Activated CD4-positive, alpha-beta T cell treated with anti-CD3 and anti-CD28 coated beads, Interleukin-2, Interleukin-6, amounts not matched to agents 100 ng/mL and 50 ng/mL, durations not matched to agents 16 hours and 8 hours (primary cell): ENCODE results near the gene SSR4.

Experiments
- DNase-seq: peaks from one replicate; pipeline ENCODE4 v3.0.0-alpha.2; 2020

Gene SSR4

DNA sequence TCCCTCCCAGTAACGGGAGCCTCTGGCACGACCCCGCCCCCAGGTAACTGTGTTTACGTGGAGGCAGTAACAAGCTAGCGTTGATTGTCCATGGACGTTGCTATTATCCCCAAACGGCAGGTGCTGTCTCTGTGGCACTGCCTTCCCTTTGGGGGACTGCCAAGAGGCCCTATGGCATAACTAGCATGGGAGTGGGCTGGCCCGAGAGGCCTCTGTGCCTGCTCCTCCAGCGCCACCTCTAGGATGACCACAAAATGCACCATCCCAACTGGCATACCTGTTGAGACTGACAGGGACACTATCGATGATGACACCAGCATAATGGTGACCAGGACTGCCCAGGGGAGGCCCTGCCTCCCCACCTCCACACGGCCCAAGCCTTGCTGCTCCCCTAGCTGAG lies 12.2 kb upstream of the SSR4 start:
- no peak for DNase-seq

DNA sequence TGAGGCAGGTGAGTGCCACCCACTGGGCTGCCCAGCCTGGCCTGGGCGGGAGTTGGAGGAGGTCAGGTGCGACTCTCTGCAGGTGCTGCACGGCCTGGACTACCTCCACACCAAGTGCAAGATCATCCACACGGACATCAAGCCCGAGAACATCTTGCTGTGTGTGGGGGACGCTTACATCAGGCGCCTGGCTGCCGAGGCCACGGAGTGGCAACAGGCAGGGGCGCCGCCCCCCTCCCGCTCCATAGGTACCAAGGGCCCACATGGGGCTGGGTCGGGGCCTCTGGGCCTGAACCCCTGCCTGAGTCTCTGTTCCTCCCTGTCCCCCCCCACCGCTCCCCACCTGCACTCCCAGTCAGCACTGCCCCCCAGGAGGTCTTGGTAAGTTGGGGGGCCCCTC lies 11.6 kb upstream of the SSR4 start:
- DNase-seq, result no peak

DNA sequence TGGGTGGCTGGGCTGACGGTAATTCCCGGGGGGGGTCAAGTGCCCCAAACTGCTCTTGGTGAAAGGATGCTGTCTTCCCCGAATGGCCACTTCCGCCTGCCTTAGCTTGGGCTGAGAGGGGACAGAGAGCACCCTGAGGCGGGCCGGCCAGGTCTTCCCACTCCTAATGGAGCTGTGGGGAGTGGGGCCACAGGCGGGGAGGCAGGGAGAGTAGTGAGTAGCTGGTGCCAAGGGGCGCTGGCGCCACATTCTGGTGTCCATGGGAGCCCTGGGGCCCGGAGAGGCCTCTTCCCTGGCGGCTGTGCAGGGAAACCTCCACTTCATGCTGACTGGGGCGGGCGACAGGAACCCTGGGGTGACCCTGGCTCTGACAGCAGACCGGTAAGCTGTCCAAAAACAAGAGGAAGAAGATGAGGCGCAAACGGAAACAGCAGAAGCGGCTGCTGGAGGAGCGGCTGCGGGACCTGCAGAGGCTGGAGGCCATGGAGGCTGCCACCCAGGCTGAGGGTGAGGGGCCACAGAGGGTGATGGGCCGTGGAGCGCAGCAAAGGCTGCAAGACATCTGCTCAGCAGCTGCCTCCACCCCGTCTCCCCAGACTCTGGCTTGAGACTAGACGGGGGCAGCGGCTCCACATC lies 11.0 kb upstream of the SSR4 start:
- no peak for DNase-seq

- DNase-seq, result no peak
Observed at GRCh38 chrX:153784325-153784967, 10.0 kb upstream of the SSR4 start.

GRCh38 chrX:153786669-153787068 lies 7.8 kb upstream of the SSR4 start:
- no peak for DNase-seq

- no peak for DNase-seq
Observed at GRCh38 chrX:153789654-153790053, 4.8 kb upstream of the SSR4 start.

DNA sequence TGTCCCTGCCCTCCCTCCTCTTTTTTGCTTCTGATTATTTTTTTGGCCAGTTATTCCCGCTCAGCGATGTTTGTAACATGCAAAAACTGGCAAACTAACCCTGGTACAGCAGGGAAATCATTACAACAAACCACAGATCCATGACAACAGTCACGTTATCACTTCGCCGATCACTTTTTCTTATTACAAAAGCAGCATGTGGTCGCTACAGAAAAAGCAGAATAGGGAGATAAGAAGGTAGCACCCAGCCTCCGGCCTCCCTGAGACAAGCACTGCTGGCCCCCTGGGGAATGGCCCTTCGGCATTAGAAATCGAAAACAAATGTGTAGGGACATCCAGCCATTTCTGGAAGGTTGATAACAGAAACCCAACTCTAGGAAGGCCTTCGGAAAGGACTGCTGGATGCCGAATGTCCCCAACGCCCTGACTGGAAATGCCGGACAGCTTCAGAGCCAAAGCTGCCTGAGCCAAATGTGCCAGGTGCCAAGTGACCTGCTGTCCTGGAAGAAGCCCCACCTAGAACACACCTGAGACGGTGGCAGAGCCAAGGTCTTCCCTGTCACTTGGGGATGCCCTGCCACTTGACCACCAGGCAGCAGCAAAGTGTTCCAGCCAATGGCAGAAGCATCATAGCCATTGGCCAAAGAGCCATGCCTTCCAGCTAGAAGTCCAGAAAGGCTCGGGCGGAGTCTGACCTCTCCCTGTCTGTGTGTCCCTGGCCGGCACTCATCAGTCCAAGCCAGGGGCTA lies 3.2 kb upstream of the SSR4 start:
- DNase-seq, result no peak

DNA sequence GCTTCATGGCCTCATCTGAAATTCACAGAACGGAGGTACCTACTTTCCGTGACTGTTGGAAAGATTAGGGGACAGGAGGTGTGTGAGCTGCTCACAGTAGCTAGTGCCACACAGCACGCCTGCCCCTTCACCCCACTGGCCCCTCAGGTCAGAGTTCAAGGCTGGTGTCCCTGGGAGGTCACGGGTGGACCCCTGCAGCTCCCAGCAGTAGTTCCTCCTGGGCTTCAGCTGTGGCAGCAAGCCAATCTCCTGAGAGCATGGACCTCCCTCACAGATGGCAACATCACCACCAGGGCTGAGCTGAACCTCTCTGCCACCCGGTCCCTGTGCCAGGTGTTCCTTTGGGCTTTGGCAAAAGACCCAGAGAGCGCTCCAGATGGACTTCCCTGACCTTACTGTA lies 2.1 kb upstream of the SSR4 start:
- no peak for DNase-seq

DNA sequence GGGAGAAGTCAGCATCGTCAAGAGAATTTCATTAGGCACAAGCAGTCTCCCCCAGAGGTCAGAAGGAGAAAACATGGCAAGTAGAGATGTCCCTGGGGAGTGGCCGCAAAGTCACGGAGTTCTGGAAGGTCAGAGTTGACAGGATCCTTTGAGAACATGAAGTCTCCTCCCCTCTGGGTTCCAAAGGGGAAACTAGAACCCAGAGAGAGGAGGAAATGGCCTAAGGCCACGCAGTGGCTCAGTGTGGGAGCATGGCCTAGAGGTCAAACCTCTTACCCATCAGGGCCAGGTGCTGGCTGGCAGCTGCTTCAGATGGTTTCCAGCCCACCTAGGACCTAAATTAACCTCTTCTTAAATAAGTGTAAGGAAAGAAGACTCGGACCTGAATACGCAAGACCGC lies 1.2 kb upstream of the SSR4 start:
- no peak for DNase-seq

DNA sequence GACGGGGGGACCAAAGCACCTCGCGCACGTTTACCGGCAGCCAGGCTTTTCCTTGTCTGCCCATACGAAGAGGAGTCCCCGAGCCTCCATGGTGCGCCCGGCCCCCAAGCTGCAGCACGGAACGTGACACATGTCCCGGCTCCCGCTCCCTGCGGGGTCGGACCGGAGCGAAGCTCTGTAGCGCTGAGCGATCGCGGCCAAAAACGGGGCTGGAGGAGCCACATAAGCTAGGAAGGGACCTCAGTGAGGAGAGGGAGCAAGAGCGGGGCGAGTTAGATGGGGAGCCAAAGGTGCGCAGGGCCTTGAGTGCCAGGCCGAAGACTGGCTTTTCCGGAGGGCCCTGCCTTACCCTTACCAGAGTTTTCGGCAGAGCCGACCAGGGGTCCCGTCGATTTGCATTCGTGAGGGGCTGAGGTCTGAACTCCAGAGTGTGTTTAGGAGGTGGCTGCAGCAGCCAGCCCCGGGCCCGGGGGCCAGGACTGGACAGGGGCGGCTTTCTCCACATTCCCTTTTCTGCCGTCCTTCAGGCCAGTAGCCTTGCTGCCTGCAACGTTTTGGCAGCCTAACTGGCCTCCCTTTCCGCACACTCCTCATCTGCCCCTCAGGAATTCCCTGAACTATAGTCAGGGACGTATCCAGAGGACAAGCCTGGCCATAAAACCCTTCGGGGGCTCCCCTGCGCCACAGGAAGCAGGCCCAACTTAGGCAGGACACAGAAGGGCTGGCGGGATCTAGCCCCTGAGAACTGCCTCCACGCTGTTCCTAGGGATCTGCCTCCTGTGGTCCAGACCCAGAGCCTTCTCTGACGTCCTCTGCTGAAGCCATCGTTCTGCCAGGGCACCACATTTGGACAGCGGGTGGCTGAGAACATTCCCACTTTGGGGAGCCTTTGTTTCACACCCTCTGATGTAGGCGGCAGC lies 689 bp downstream of the SSR4 start:
- no peak for DNase-seq

DNA sequence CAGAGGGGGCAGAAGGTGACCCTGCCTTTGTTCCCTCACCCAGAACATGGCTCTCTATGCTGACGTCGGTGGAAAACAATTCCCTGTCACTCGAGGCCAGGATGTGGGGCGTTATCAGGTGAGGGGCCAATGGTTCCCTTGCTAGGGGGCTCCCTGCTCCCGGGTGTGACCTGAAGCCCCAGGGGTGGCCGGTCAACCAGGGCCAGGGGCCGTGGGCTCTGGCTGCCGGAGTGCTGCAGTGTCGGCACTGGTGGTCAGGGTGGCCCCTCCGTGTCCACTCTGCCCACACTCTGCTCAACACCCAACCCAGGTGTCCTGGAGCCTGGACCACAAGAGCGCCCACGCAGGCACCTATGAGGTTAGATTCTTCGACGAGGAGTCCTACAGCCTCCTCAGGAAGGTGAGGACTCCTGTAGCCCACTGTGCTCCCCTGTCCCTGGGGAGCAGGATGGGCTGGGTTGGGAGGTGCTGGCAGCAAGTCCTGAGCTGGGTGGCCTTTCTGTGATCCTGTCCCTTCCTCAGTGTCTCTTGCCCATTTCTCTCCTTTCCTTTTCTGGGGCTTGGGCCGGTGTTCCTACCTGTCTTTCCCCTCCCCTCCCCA lies 3.0 kb downstream of the SSR4 start:
- no peak for DNase-seq

- DNase-seq, result no peak
Observed at GRCh38 chrX:153799326-153799725, 4.9 kb downstream of the SSR4 start.

- DNase-seq, result no peak
Observed at GRCh38 chrX:153800177-153800722, 5.8 kb downstream of the SSR4 start.

DNA sequence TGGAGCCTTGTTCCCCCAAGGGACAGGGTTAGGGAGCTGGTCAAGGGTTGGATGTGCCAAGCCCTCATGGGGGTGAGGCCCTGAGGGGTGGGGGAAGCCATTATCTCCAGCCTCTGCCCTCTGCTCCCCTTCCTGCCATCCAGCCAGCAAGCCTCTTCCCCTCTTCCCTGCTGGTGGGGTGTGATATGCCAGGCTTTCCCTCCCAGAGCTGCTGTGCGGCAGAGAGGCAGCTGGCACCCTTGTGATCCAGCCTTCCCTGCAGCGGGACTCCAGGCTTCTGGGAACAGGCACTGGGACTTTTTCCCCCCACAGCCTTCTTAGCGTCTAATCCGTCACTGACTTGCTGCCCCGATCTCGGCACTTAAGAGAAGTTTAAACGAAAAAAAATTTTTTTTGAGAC lies 6.3 kb downstream of the SSR4 start:
- DNase-seq, result no peak

DNA sequence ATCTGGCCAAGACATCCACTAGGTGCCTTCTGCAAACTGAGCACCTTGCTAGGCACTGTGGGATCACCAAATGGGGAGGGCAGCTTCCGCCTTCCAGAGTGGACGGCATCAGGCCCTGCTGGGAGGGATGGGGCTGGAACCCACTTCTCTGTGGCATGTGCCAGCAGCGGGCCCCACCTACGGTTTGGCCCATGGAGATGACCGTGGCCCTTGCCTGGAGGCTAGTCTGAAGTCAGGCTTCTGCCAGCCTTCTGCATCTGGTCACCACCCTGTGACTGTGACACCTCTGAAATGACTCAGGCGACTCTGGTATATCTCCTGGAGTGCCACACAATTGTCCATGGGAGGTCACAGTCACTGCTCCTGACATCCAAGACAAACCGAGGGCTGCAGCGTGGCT lies 7.2 kb downstream of the SSR4 start:
- DNase-seq, result no peak

DNA sequence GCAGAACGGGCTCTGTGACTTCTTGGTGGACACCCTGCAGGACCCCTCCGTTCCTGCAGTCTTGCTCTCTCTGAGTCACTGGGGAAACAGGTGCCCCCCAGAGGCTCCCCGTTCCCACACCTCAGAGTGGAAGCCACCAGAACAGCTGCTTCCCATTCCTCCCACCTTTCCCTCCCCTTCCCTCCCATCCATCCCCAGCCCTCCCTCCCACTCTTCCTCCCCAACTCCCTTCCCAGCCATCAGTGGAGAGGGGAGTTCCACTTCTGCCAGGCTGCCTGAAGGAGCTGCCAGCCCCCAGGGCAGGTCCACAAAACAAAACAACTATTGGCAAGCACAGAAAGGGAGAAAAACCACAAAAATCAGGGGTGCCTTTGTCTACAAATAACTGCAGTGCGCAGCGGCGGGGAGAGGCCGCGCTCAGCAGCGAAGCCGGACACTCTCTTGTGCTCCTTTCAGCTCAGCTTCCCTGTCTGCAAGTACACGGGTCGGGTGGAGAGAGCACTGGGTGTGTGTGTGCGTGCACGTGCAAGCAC lies 8.1 kb downstream of the SSR4 start:
- DNase-seq, result no peak

DNA sequence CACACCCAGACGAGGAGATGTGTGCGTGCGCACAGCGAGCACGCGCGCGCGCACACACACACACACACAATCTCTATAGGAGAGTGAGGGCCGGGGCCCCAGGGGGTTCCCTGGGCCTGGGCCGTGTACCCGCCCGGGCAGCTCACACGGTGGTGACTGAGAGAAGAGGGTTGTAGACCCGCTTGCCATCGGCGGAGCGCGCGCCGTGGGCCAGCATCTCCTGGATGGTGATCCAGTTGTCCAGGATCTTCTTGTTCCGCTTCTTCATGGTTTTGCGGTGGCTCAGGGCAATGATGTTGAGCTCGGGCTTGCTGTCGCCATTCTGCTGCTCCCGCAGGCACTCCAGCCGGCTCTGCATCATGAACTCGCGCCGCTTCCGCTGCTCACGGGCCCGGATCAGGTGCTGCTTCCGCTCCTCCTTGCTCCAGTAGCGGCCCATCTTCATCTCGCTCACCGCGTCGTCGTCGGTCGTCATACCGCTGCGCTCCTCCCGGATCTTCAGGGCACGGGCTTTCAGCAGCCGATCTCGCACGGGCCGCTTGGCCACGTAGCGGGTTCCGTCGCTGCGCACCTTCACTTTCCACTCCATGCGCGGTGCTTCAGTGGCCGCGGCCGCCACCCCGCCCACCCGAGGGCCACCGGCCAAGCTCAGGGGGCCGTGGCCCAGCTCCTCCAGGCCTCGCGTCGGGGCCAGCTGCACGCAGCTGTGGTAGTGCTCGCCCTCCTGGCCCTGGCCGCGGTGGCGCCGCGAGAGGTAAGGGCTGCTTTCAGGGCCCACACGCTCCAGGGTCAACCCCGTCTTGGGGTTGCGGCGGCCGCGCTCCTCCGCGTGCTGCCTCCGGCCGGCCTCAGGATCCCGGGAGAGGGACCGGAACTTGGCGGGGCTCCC lies 9.0 kb downstream of the SSR4 start:
- no peak for DNase-seq

DNA sequence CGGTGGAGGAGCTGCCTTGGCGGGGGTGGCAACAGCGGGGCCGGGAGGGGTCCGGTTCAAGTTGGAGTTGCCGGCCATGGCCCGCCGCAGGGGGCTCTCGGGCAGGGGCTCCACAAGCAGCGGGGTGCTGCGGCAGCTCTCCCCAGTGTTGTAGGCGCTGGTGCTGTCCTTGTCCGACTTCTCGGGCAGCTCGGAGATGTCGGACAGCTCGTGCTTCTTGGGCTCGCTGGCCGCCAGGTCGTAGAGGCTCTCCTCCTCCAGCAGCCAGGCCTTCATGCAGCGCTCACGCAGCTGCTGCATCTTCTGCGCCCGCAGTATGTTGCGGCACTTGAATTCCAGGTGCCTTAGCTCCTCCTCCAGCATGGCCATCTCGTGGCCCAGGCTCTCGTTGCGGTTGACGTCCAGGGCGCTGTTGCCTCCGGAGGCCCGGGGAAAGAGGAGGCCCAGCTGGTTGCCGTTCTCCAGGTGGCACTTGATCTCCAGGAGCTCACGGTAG lies 9.7 kb downstream of the SSR4 start:
- DNase-seq, result no peak

DNA sequence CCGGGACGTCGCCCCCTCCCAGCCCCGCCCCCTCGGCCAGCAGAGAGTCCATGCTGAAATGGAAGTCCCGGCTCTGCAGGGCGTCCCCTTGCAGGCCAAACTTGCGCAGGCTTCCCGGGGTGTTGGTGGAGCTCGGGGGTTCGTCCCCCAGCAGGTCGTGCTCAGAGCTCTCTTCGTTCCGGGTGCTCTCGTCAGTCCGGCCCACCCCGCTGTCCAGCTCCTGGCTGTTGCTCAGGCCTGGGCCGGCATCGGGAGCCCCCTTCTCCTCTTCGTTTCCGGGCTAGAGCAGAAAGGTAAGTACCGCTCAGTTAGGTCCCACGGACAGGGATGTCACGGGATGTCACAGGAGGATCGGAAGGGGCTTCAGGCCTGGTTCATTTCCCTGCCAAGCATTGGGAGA lies 10.2 kb downstream of the SSR4 start:
- DNase-seq, result no peak

- no peak for DNase-seq
Observed at GRCh38 chrX:153805436-153805835, 11.0 kb downstream of the SSR4 start.

DNA sequence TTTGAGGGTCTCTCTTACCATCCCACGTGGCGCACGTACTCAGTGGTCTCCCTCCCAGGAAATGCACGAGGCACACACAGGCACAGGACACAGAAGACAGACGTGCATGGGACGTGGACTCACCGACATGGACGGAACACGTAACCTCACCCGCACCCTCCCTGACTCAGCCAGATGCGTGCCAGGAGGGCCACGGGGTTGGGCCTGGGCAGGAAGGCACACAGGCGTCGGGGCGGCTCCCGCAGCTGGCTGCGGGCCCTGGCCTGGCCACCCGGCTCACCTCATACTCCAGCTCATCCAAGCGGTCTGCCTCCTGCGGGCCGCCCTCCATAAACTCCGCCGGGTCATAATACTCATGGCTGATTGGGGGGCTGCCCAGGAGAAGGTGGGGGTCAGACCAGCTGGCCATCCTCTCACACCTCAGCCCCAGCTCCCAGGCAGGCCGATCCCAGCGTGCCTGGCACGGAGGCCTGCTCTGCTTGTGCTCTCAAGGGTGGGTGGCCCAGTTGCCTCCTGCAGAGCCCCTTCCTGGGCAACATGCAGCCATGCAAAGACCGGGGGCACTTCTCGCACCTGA lies 12.6 kb downstream of the SSR4 start:
- DNase-seq, result no peak
